ENCODE results near the gene PCNX2. TPM values are rescaled to one million over a fixed set of nuclear protein-coding genes. Genes with fewer than 3 reads are reported as not detected.

The PCNX2 gene
- total RNA-seq, 4 donors from 2014 or later = 12.1 to 35.1 (median 15.8) TPM

GRCh38 chr1:233055879-233056641, 239.5 kb downstream of the PCNX2 start:
- Histone ChIP-seq H3K27me3 (no peaks in the 10 kb centered on the region), H3K36me3 (no peaks in the 10 kb centered on the region), H3K4me3 (replicated peaks in 1 of 3) (no peak overlapping the region), H3K9me3 (no peaks in the 10 kb centered on the region), H3K27ac (no peak overlapping the region), H3K4me1 (no peaks in the 10 kb centered on the region)
- 93% methylated on average over 5 of the region's 5 CpGs for WGBS, 2 donors
- no peak for DNase-seq
- TF ChIP-seq CTCF (IDR thresholded peaks at IDR 0.05) (no peak), POLR2A (IDR thresholded peaks at IDR 0.05) (no peak)
- intact Hi-C loops (cut with DNase I) = no loop called here

DNA sequence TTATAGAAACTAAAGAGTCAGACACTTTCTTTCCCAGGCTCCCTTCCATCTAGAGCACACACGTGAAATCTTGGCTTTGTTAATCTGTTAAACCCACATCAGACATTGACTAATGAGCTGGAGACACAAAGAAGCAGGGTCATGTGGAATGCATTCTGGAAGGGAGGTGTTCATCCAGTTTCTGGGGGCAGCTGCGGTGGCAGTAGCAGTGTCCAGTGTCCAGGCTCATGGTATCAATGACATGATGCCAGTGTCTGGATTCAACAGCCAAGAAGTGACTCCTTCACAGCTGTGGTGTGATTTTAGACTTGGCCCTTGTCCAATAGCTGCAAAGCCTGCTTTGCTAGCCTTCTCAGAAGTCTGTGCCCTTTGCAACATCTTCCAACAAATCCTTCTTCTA, 249.9 kb downstream of the PCNX2 start:
- WGBS, 2 donors = 67 to 76% methylated on average over 2 of the region's 2 CpGs

DNA sequence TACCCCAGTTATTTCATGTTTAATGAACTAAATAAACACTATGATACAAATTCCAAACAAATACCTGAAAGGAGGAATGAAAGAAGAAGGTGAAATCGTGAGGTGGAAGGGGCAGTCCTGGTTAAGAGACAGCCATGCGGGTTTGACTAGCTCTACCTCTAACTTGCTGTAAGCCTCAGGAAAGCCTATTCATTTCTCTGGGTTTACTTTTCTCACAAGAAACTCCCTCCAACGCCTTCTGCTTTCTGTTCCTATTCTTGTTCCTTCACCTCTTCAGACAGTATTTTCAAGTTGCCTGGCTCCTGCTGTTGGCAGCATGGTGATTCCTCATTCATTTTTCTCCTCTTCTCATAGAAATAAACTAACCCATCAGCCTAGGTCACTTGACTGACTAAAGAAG, 252.7 kb downstream of the PCNX2 start:
- Histone ChIP-seq H3K27ac (no peak overlapping the region), H3K9me3 (no peaks in the 10 kb centered on the region), H3K4me1 (no peaks in the 10 kb centered on the region), H3K36me3 (no peaks in the 10 kb centered on the region), H3K27me3 (no peaks in the 10 kb centered on the region), H3K4me3 (replicated peaks in 1 of 3) (no peak overlapping the region)
- intact Hi-C loops (cut with DNase I) = no loop called here
- no peak for DNase-seq
- TF ChIP-seq POLR2A (IDR thresholded peaks at IDR 0.05) (no peak), CTCF (IDR thresholded peaks at IDR 0.05) (no peak)
- WGBS, 2 donors = 92 to 94% methylated on average over 3 of the region's 3 CpGs

More for the DNA sequence above, 249.9 kb downstream of the PCNX2 start:
- H3K4me1 ChIP-seq = no peaks in the 10 kb centered on the region
- no peaks in the 10 kb centered on the region for H3K9me3 ChIP-seq
- no peak overlapping the region for H3K4me3 ChIP-seq (replicated peaks in 1 of 3)
- H3K27me3 ChIP-seq = no peaks in the 10 kb centered on the region
- no peak for TF ChIP-seq POLR2A (IDR thresholded peaks at IDR 0.05)
- TF ChIP-seq CTCF (IDR thresholded peaks at IDR 0.05) = no peak
- intact Hi-C loops (cut with DNase I) = no loop called here
- DNase-seq = no peak
- H3K27ac ChIP-seq = no peak overlapping the region
- no peaks in the 10 kb centered on the region for H3K36me3 ChIP-seq

GRCh38 chr1:233040494-233040893, 255.0 kb downstream of the PCNX2 start:
- Histone ChIP-seq H3K9me3 (no peaks in the 10 kb centered on the region), H3K36me3 (no peaks in the 10 kb centered on the region), H3K27ac (no peak overlapping the region), H3K4me1 (no peaks in the 10 kb centered on the region), H3K4me3 (replicated peaks in 1 of 3) (no peak overlapping the region), H3K27me3 (no peaks in the 10 kb centered on the region)
- TF ChIP-seq POLR2A (IDR thresholded peaks at IDR 0.05) (no peak), CTCF (IDR thresholded peaks at IDR 0.05) (no peak)
- intact Hi-C loops (cut with DNase I) = no loop called here
- DNase-seq = no peak
- 91 to 92% methylated on average over 4 of the region's 4 CpGs for WGBS, 2 donors

DNA sequence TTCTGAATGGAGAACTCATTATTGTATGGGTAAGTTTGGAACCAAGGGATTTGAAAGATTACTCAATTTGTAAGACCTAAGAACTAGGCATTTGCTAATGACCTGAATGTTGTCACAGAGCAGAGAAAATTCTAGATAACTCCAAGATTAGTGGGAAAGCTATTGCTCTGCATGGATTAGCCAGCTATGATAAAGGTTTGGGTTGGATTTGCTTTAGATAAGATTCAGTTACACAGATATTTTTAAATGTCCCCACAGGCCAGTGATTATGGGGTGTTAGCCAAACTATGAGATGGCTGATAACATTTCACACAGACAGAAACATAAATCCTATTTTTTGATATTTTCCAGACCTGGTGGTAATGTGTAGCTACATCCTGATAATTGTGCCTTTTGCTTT, 256.9 kb downstream of the PCNX2 start:
- intact Hi-C loops (cut with DNase I) = no loop called here
- no peak for DNase-seq
- no peaks in the 10 kb centered on the region for H3K27me3 ChIP-seq
- no peak overlapping the region for H3K4me3 ChIP-seq (replicated peaks in 1 of 3)
- H3K27ac ChIP-seq = no peak overlapping the region
- H3K36me3 ChIP-seq = no peaks in the 10 kb centered on the region
- H3K9me3 ChIP-seq = no peaks in the 10 kb centered on the region
- no peaks in the 10 kb centered on the region for H3K4me1 ChIP-seq
- TF ChIP-seq CTCF (IDR thresholded peaks at IDR 0.05) = no peak
